Esophagus muscularis mucosa (tissue), 4 donors: ENCODE measurements around the gene LRRK1. TPM values are rescaled to one million over a fixed set of nuclear protein-coding genes. Genes with fewer than 3 reads are reported as not detected.
A peak's percentile ranks its signal among the peaks of the same experiment; 100 is the strongest.

Source experiments
- DNase-seq: peaks from one replicate; pipeline ENCODE4 v3.0.0-alpha.2; 2017; ENCODE audit errors: extremely low spot score
- H3K27ac ChIP-seq, 4 donors: fragments of 200-600 bp; sonication (generic); replicated peaks in 1 of 4; 1 replicate in 3 of 4; 2 replicates in 1 of 4; pipeline ENCODE4 v1.5.1; 2016 to 2019; ENCODE audit warnings: mild to moderate bottlenecking in 1 of 4
- H3K27me3 ChIP-seq, 4 donors: fragments of 200-600 bp; sonication (generic); one replicate each; pipeline versions ENCODE4 v1.5.1 to v1.6.0; 2016 to 2019
- H3K36me3 ChIP-seq, 4 donors: fragments of 200-600 bp; sonication (generic); one replicate each; pipeline ENCODE4 v1.5.1; 2016 to 2019
- H3K4me1 ChIP-seq, 4 donors: fragments of 200-600 bp; sonication (generic); one replicate each; pipeline ENCODE4 v1.5.1; 2016 to 2019
- H3K4me3 ChIP-seq, 4 donors: fragments of 200-600 bp; sonication (generic); 1 replicate in 2 of 4; 2 replicates in 2 of 4; pipeline ENCODE4 v1.5.1; 2016 to 2019; ENCODE audit warnings: mild to moderate bottlenecking in 4 of 4, moderate library complexity in 1 of 4
- H3K9me3 ChIP-seq, 4 donors: fragments of 200-600 bp; sonication (generic); 1 replicate in 3 of 4; 2 replicates in 1 of 4; pipeline ENCODE4 v1.5.1; 2016 to 2019
- CTCF ChIP-seq, 3 experiments: fragments of 200-600 bp in 2 of 3; fragments of 450-650 bp in 1 of 3; sonication (generic) in 2 of 3; IDR thresholded peaks; one replicate each; pipeline ENCODE4 v1.5.1; 2017 to 2019; ENCODE audit warnings: antibody characterized with exemption in 3 of 3, mild to moderate bottlenecking in 2 of 3, moderate library complexity in 1 of 3
- EP300 ChIP-seq: sonication (generic); formaldehyde crosslinking; IDR thresholded peaks from one replicate; pipeline ENCODE4 v1.6.1; 2017; ENCODE audit warnings: antibody characterized with exemption
- POLR2A ChIP-seq: fragments of 450-650 bp; IDR thresholded peaks from one replicate; pipeline ENCODE4 v1.6.1; 2017; ENCODE audit warnings: antibody characterized with exemption, moderate library complexity, mild to moderate bottlenecking, low read depth
- POLR2AphosphoS5 ChIP-seq, 2 donors: sonication (generic); formaldehyde crosslinking; IDR thresholded peaks; one replicate each; pipeline ENCODE4 v1.6.1; 2017; ENCODE audit warnings: antibody characterized with exemption in 2 of 2
- WGBS: methylation state at CpG from one replicate; pipeline ENCODE4 v1.1.5; 2018; 5-methylcytosine and 5-hydroxymethylcytosine counted together
- intact Hi-C: fragments of 100-400 bp; cut with DNase I; formaldehyde crosslinking; loops from one replicate; pipeline ENCODE4 v1.15.1; 2023
- total RNA-seq, 4 donors: library from RNA; depleted of rRNA; stranded (reverse); fragments of >200 nt; gene quantifications; one replicate each; pipeline versions ENCODE4 v1.1.0 to v1.2.1, GENCODE V29; 2016

LRRK1 gene
- total RNA-seq, 4 donors from 2014 or later: 11.3 to 18.0 (median 15.4) TPM

DNA sequence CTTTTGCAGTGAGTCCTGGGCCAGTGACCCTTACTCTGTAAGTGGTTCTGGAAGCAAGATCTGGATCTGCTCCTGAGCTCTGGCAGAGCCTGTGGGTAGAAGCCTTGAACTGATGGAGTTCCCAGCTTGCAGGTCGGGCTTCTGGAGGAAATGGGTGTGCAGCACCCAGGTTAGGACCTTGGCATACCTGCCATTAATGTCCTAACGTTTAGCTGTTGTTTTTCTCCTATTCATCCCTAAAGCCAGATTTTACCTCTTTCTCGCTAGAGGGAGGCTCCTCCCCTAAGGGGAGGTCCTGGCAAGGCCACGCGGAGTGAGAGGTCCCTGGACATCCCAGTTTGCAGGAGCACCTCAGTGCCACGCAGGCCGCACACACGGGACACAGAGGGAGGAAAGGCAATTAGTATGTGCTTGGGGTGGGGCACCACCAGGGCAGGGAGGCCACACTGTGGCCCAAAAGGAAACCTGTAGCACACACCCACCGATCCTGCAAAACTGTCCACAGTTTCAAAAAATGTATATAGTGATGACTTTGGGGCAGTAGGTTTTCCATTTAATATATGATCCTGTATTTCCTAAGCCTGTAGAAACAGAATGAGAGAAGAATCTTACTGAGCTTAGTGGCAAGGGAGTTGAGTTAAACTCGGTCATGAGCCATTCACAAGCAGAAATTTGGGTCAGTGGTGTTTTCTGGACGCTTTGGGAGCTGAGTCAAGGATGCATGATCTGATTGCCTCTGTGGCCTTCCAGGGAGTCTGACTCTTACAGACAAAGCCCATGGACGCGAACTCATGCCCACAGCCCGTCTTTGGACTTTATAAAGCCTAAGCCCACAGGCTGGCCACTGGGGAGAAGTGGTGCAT, 148.7 kb downstream of the LRRK1 start:
- peak overlapping the region in 1 of 4 donors; percentile 78 for H3K27ac ChIP-seq
- no peak for TF ChIP-seq POLR2A
- no peak for TF ChIP-seq EP300
- no peak for TF ChIP-seq CTCF (IDR thresholded peaks at IDR 0.05)
- no peak for TF ChIP-seq POLR2AphosphoS5 (IDR thresholded peaks at IDR 0.05)
- no peaks in the 10 kb centered on the region for H3K9me3 ChIP-seq
- peaks cover 0 to 41% (median 14%) of the 10 kb centered on the region in 4 donors for H3K36me3 ChIP-seq
- peaks cover 27 to 37% (median 28%) of the 10 kb centered on the region in 4 donors for H3K4me1 ChIP-seq
- no peak overlapping the region for H3K4me3 ChIP-seq
- H3K27me3 ChIP-seq: no peaks in the 10 kb centered on the region
- WGBS: 85% methylated on average over 13 of the region's 14 CpGs
- intact Hi-C loops: no loop called here
- DNase-seq: no peak

DNA sequence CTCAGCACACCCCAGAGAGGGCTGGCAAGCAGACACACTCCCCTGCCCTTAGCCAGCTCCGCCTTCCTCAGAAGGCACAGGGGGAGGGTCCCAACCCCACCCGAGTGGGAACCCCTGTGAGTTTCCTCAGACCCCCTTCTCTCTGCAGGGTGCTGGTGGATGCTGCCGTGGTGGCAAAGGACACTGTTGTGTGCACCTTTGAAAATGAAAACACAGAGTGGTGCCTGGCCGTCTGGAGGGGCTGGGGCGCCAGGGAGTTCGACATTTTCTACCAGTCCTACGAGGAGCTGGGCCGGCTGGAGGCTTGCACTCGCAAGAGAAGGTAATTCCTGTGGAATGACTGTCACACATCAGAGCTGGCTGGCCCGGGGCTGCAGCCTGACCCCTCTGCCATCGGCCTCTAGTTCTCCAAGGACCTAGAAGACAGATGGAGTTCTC, 149.4 kb downstream of the LRRK1 start:
- H3K36me3 ChIP-seq: peaks cover 0 to 38% (median 14%) of the 10 kb centered on the region in 4 donors
- no peak for DNase-seq
- 81% methylated on average over 11 of the region's 11 CpGs for WGBS
- H3K27me3 ChIP-seq: no peaks in the 10 kb centered on the region
- H3K9me3 ChIP-seq: no peaks in the 10 kb centered on the region
- H3K4me1 ChIP-seq: peaks cover 27 to 37% (median 28%) of the 10 kb centered on the region in 4 donors
- intact Hi-C loops: no loop called here
- no peak overlapping the region for H3K4me3 ChIP-seq
- peak overlapping the region in 3 of 4 donors; percentile 21 to 78 (median 48) for H3K27ac ChIP-seq
- TF ChIP-seq CTCF (IDR thresholded peaks at IDR 0.05) (no peak), EP300 (no peak), POLR2AphosphoS5 (IDR thresholded peaks at IDR 0.05) (no peak), POLR2A (no peak)

GRCh38 chr15:101068961-101069653, 149.9 kb downstream of the LRRK1 start:
- DNase-seq: no peak
- peaks cover 0 to 36% (median 14%) of the 10 kb centered on the region in 4 donors for H3K36me3 ChIP-seq
- intact Hi-C loops: no loop called here
- H3K27me3 ChIP-seq: no peaks in the 10 kb centered on the region
- 63% methylated on average over 12 of the region's 15 CpGs for WGBS
- TF ChIP-seq POLR2AphosphoS5 (IDR thresholded peaks at IDR 0.05) (no peak), EP300 (no peak), CTCF (IDR thresholded peaks at IDR 0.05) (no peak), POLR2A (no peak)
- H3K9me3 ChIP-seq: no peaks in the 10 kb centered on the region
- no peak overlapping the region for H3K4me3 ChIP-seq
- H3K27ac ChIP-seq: peak overlapping the region; percentile 18 to 78 (median 34)
- H3K4me1 ChIP-seq: peaks cover 24 to 34% (median 27%) of the 10 kb centered on the region in 4 donors

DNA sequence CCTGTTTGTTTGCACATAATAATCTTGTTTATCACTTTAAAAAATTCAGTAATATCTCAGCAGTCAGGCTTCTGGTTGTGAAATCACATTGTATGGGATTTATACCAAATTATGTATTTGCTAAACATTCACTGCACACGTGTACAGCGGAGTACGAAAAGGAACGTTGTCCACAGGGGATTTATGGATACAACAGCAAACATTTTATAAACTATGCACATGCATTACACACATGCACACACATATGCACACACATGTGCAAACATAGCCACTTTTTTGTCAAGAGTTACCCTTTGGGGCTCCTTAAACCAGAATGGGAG, 150.5 kb downstream of the LRRK1 start:
- Histone ChIP-seq H3K4me1 (peaks cover 19 to 29% (median 24%) of the 10 kb centered on the region in 4 donors), H3K36me3 (peaks cover 0 to 31% (median 14%) of the 10 kb centered on the region in 4 donors), H3K9me3 (no peaks in the 10 kb centered on the region), H3K4me3 (no peak overlapping the region), H3K27ac (peak overlapping the region in 3 of 4 donors; percentile 18 to 78 (median 70)), H3K27me3 (no peaks in the 10 kb centered on the region)
- intact Hi-C loops: no loop called here
- 83% methylated on average over 4 of the region's 4 CpGs for WGBS
- TF ChIP-seq POLR2A: no peak
- no peak for TF ChIP-seq POLR2AphosphoS5 (IDR thresholded peaks at IDR 0.05)
- TF ChIP-seq EP300: no peak
- no peak for TF ChIP-seq CTCF (IDR thresholded peaks at IDR 0.05)
- no peak for DNase-seq
